Central memory CD4-positive, alpha-beta T cell (primary cell): ENCODE data around the gene PDZK1IP1.
"Not testable (repeated sequence)": the region's sequence is repeated elsewhere in the genome, so short reads cannot be mapped to it uniquely, and the experiment has no call there.

ENCODE experiments used
- DNase-seq: peaks from one replicate; pipeline ENCODE4 v3.0.0; 2022

Gene PDZK1IP1

GRCh38 chr1:47195981-47196380 is 6.1 kb upstream of the PDZK1IP1 start:
- DNase-seq = not testable (repeated sequence)

- DNase-seq = no peak
Observed at GRCh38 chr1:47194311-47194710, 4.5 kb upstream of the PDZK1IP1 start.

- DNase-seq = not testable (repeated sequence)
Observed at GRCh38 chr1:47193496-47193895, 3.7 kb upstream of the PDZK1IP1 start.

GRCh38 chr1:47192458-47193384 is 2.9 kb upstream of the PDZK1IP1 start:
- DNase-seq = peak; percentile 40

GRCh38 chr1:47191940-47192457 is 2.2 kb upstream of the PDZK1IP1 start:
- DNase-seq = no peak

- DNase-seq = no peak
Observed at GRCh38 chr1:47190857-47191256, 1.0 kb upstream of the PDZK1IP1 start.

GRCh38 chr1:47190509-47190855 is 646 bp upstream of the PDZK1IP1 start:
- no peak for DNase-seq

GRCh38 chr1:47188791-47189785 is 748 bp downstream of the PDZK1IP1 start:
- DNase-seq = no peak

GRCh38 chr1:47187926-47188250 is 1.9 kb downstream of the PDZK1IP1 start:
- no peak for DNase-seq

- DNase-seq = no peak
Observed at GRCh38 chr1:47187231-47187925, 2.5 kb downstream of the PDZK1IP1 start.

- DNase-seq = no peak
Observed at GRCh38 chr1:47186267-47187185, 3.3 kb downstream of the PDZK1IP1 start.

GRCh38 chr1:47184822-47185677 is 4.8 kb downstream of the PDZK1IP1 start:
- DNase-seq = no peak

GRCh38 chr1:47184090-47184821 is 5.6 kb downstream of the PDZK1IP1 start:
- no peak for DNase-seq

GRCh38 chr1:47183308-47184089 is 6.3 kb downstream of the PDZK1IP1 start:
- no peak for DNase-seq

- DNase-seq = no peak
Observed at GRCh38 chr1:47182676-47183235, 7.1 kb downstream of the PDZK1IP1 start.

- DNase-seq = no peak
Observed at GRCh38 chr1:47181955-47182675, 7.7 kb downstream of the PDZK1IP1 start.

GRCh38 chr1:47181095-47181954 is 8.5 kb downstream of the PDZK1IP1 start:
- no peak for DNase-seq
